ENCODE data around the gene RXRB. TPM values are rescaled to one million over a fixed set of nuclear protein-coding genes. Genes with fewer than 3 reads are reported as not detected.
"Not testable (repeated sequence)": the region's sequence is repeated elsewhere in the genome, so short reads cannot be mapped to it uniquely, and the experiment has no call there.

The RXRB gene
- total RNA-seq: 17.9 TPM

GRCh38 chr6:33200219-33201146, at the start of gene RXRB, which contains the start of gene SLC39A7:
RXRB (minus strand) TSS chr6:33200665; CDS start chr6:33200476, 189 bp downstream.
SLC39A7 (plus strand) TSS chr6:33200867; CDS start chr6:33201246, 379 bp downstream.
- peak; percentile 100 for DNase-seq

- DNase-seq: no peak
Observed at GRCh38 chr6:33249732-33250630, 49.5 kb upstream of the RXRB start.

GRCh38 chr6:33248932-33249731, 48.7 kb upstream of the RXRB start:
- peak; percentile 99 for DNase-seq

GRCh38 chr6:33248643-33248931, 48.1 kb upstream of the RXRB start:
- no peak for DNase-seq

- DNase-seq: peak; percentile 87
Observed at GRCh38 chr6:33247977-33248642, 47.6 kb upstream of the RXRB start.

- no peak for DNase-seq
Observed at GRCh38 chr6:33243476-33243875, 43.0 kb upstream of the RXRB start.

- DNase-seq: no peak
Observed at GRCh38 chr6:33241968-33242367, 41.5 kb upstream of the RXRB start.

GRCh38 chr6:33237741-33238140, 37.3 kb upstream of the RXRB start:
- DNase-seq: no peak

- no peak for DNase-seq
Observed at GRCh38 chr6:33236852-33237251, 36.4 kb upstream of the RXRB start.

- DNase-seq: no peak
Observed at GRCh38 chr6:33236328-33236727, 35.9 kb upstream of the RXRB start.

- DNase-seq: no peak
Observed at GRCh38 chr6:33235221-33235634, 34.8 kb upstream of the RXRB start.

GRCh38 chr6:33226503-33227120, 26.1 kb upstream of the RXRB start:
- not testable (repeated sequence) for DNase-seq

GRCh38 chr6:33217681-33218080, 17.2 kb upstream of the RXRB start:
- DNase-seq: no peak

GRCh38 chr6:33217246-33217645, 16.8 kb upstream of the RXRB start:
- no peak for DNase-seq

GRCh38 chr6:33216117-33216649, 15.7 kb upstream of the RXRB start:
- no peak for DNase-seq

- no peak for DNase-seq
Observed at GRCh38 chr6:33215271-33216116, 15.0 kb upstream of the RXRB start.

- DNase-seq: no peak
Observed at GRCh38 chr6:33213989-33214335, 13.5 kb upstream of the RXRB start.

GRCh38 chr6:33213166-33213988, 12.9 kb upstream of the RXRB start:
- no peak for DNase-seq

GRCh38 chr6:33212857-33213165, 12.3 kb upstream of the RXRB start:
- DNase-seq: no peak
